A673 (cell line): Measurements from ENCODE around the gene PRKCH. TPM values are rescaled to one million over a fixed set of nuclear protein-coding genes. Genes with fewer than 3 reads are reported as not detected.
"Not testable (repeated sequence)": the region's sequence is repeated elsewhere in the genome, so short reads cannot be mapped to it uniquely, and the experiment has no call there.

Experiments
- BruUV-seq: library from RNA; stranded (reverse); fragments of 400-500 nt; replicated peaks from 2 replicates; lab custom pipeline; 2021; lab: Mats Ljungman, UMichigan
- CTCF ChIA-PET: fragments of 300-600 bp; sonication (Branson Sonifier 250); formaldehyde crosslinking; loops from one replicate; lab custom pipeline; 2022; ENCODE audit warnings: antibody characterized with exemption; lab: Charles Lee
- POLR2A ChIA-PET: fragments of 300-600 bp; sonication (Branson Sonifier 250); formaldehyde crosslinking; loops from one replicate; lab custom pipeline; 2022; ENCODE audit warnings: antibody characterized with exemption; ENCODE audit not compliant: low non-redundant PET; lab: Charles Lee
- DNase-seq: peaks from one replicate; pipeline ENCODE4 v3.0.0-alpha.2; 2015; ENCODE audit warnings: low spot score
- H3K27ac ChIP-seq: fragments of 200-600 bp; sonication (generic); 2 replicates; pipeline ENCODE4 v1.5.1; 2016; ENCODE audit warnings: mixed run types, low read depth, mild to moderate bottlenecking, mixed read lengths, antibody characterized with exemption, low read length; ENCODE audit not compliant: poor library complexity, severe bottlenecking
- H3K27me3 ChIP-seq: fragments of 200-600 bp; sonication (generic); replicated peaks from 2 replicates; pipeline ENCODE4 v1.6.1; 2017; ENCODE audit warnings: mixed run types, low read depth, mild to moderate bottlenecking, mixed read lengths, antibody characterized with exemption, low read length; ENCODE audit not compliant: insufficient read depth, poor library complexity
- H3K36me3 ChIP-seq: fragments of 200-600 bp; sonication (generic); 2 replicates; pipeline ENCODE4 v1.6.1; 2016; ENCODE audit warnings: mixed run types, mild to moderate bottlenecking, mixed read lengths, antibody characterized with exemption, low read length; ENCODE audit not compliant: insufficient read depth, poor library complexity, severe bottlenecking
- H3K4me1 ChIP-seq: fragments of 200-600 bp; sonication (generic); 2 replicates; pipeline ENCODE4 v1.6.1; 2017; ENCODE audit warnings: mixed run types, mild to moderate bottlenecking, mixed read lengths, antibody characterized with exemption, low read length; ENCODE audit not compliant: insufficient read depth, poor library complexity, severe bottlenecking
- H3K4me3 ChIP-seq: fragments of 200-600 bp; sonication (generic); 2 replicates; pipeline ENCODE4 v1.5.1; 2016; ENCODE audit warnings: low read depth, mixed run types, mild to moderate bottlenecking, mixed read lengths, low read length; ENCODE audit not compliant: poor library complexity, severe bottlenecking
- H3K9me3 ChIP-seq: fragments of 200-600 bp; sonication (generic); 2 replicates; pipeline ENCODE4 v1.6.1; 2016; ENCODE audit warnings: mixed run types, low read depth, mild to moderate bottlenecking, mixed read lengths, antibody characterized with exemption, low read length; ENCODE audit not compliant: poor library complexity, severe bottlenecking
- CTCF ChIP-seq: fragments of 300-800, 200-600 bp; sonication (generic); conservative IDR thresholded peaks from 2 replicates; pipeline ENCODE4 v1.5.1; 2017; ENCODE audit warnings: low read depth, mild to moderate bottlenecking, antibody characterized with exemption, low read length, moderate library complexity, mixed read lengths
- EZH2 ChIP-seq: fragments of 200-600 bp; sonication (generic); IDR thresholded peaks from 2 replicates; pipeline ENCODE4 v1.6.1; 2017; ENCODE audit warnings: borderline replicate concordance, low read depth, mild to moderate bottlenecking, mixed read lengths, antibody characterized with exemption, low read length; ENCODE audit not compliant: poor library complexity, severe bottlenecking
- intact Hi-C: fragments of 100-400 bp; cut with micrococcal nuclease; formaldehyde crosslinking; loops from one replicate; pipeline ENCODE4 v1.10.0; 2022; ENCODE audit not compliant: unreplicated experiment
- total RNA-seq: library from RNA; stranded (reverse); gene quantifications from 2 replicates; pipeline ENCODE4 v1.2.3, GENCODE V29; 2021

PRKCH gene
- total RNA-seq, 1 experiment from 2014 or later = 1.8 TPM

- H3K36me3 ChIP-seq = no peaks in the 10 kb centered on the region
- intact Hi-C loops = no loop called here
- no TSS peak for BruUV-seq
- no peak for DNase-seq
- H3K4me3 ChIP-seq = no peak overlapping the region
- H3K9me3 ChIP-seq = no peaks in the 10 kb centered on the region
- TF ChIP-seq EZH2 = no peak
- TF ChIP-seq CTCF = no peak
- ChIA-PET POLR2A (no interaction called here), CTCF (no interaction called here)
- H3K27ac ChIP-seq = no peak overlapping the region
- no peaks in the 10 kb centered on the region for H3K4me1 ChIP-seq
- H3K27me3 ChIP-seq = no peaks in the 10 kb centered on the region
These were observed 87.1 kb downstream of the PRKCH start for GRCh38 chr14:61408498-61408897.

- no peak for DNase-seq
- BruUV-seq = no TSS peak
- Histone ChIP-seq H3K27ac (no peak overlapping the region), H3K4me1 (no peaks in the 10 kb centered on the region), H3K36me3 (no peaks in the 10 kb centered on the region), H3K27me3 (no peaks in the 10 kb centered on the region), H3K9me3 (no peaks in the 10 kb centered on the region), H3K4me3 (no peak overlapping the region)
- intact Hi-C loops = no loop called here
- POLR2A ChIA-PET = no interaction called here
- TF ChIP-seq EZH2 (no peak), CTCF (no peak)
- CTCF ChIA-PET = no interaction called here
These were observed 88.4 kb downstream of the PRKCH start for GRCh38 chr14:61409782-61410181.

GRCh38 chr14:61415934-61416333 lies 94.6 kb downstream of the PRKCH start:
- POLR2A ChIA-PET, BruUV-seq, H3K4me3 ChIP-seq, H3K9me3 ChIP-seq, DNase-seq, H3K36me3 ChIP-seq, CTCF ChIA-PET, intact Hi-C loops, H3K4me1 ChIP-seq, H3K27me3 ChIP-seq, H3K27ac ChIP-seq: not testable (repeated sequence)

- Histone ChIP-seq H3K27me3 (no peaks in the 10 kb centered on the region), H3K9me3 (no peaks in the 10 kb centered on the region)
These were observed 95.2 kb downstream of the PRKCH start for GRCh38 chr14:61416591-61416990.

More at GRCh38 chr14:61416591-61416990, 95.2 kb downstream of the PRKCH start:
- ChIA-PET POLR2A (no interaction called here), CTCF (no interaction called here)
- Histone ChIP-seq H3K4me1 (no peaks in the 10 kb centered on the region), H3K36me3 (no peaks in the 10 kb centered on the region), H3K27ac (no peak overlapping the region), H3K4me3 (no peak overlapping the region)
- TF ChIP-seq EZH2 = no peak
- no peak for TF ChIP-seq CTCF
- DNase-seq = no peak
- intact Hi-C loops = no loop called here
- BruUV-seq = no TSS peak
